BJ (cell line): ENCODE results near the gene FECH. TPM values are rescaled to one million over a fixed set of nuclear protein-coding genes. Genes with fewer than 3 reads are reported as not detected.

Source experiments
- CTCF ChIA-PET: fragments of 350-600 bp; formaldehyde crosslinking; extraction: SDS; loops from one replicate; lab custom pipeline; 2021; ENCODE audit warnings: antibody characterized with exemption, inconsistent platforms; lab: Yijun Ruan, JAX
- POLR2A ChIA-PET: fragments of 300-600 bp; sonication (Branson Sonifier 250); formaldehyde crosslinking; extraction: SDS; loops from one replicate; lab custom pipeline; 2021; ENCODE audit warnings: antibody characterized with exemption; lab: Charles Lee
- DNase-seq: peaks from one replicate; pipeline ENCODE4 v3.0.0-alpha.2; 2011; ENCODE audit warnings: low read depth
- H3K27me3 ChIP-seq: 2 replicates; pipeline ENCODE4 v1.6.0; 2011; ENCODE audit warnings: low read length; ENCODE audit not compliant: control insufficient read depth, insufficient read depth
- H3K36me3 ChIP-seq: 2 replicates; pipeline ENCODE4 v1.5.1; 2011; ENCODE audit warnings: low read length; ENCODE audit not compliant: control insufficient read depth, insufficient read depth
- H3K4me3 ChIP-seq: 2 replicates; pipeline ENCODE4 v1.5.1; 2011; ENCODE audit warnings: low read depth, mild to moderate bottlenecking, control low read depth, low read length
- CTCF ChIP-seq: IDR thresholded peaks from 2 replicates; pipeline ENCODE4 v1.5.1; 2011; ENCODE audit warnings: low read depth, mild to moderate bottlenecking, control low read depth, inconsistent platforms, low read length, moderate library complexity; ENCODE audit not compliant: insufficient read depth
- polyA minus RNA-seq: library from RNA; depleted of rRNA, polyadenylated mRNA; stranded (reverse); fragments of >200 nt; gene quantifications from 2 replicates; pipeline ENCODE4 v1.2.3, GENCODE V29; 2011; rRNA and poly(A)+ RNA removed
- polyA plus RNA-seq: library from polyadenylated mRNA; depleted of rRNA; stranded (reverse); fragments of >200 nt; gene quantifications from 2 replicates; pipeline ENCODE4 v1.2.3, GENCODE V29; 2011; rRNA removed

The FECH gene
- polyA plus RNA-seq (63.4 and 68.9 TPM in 2 replicates), polyA minus RNA-seq (18.8 and 28.9 TPM in 2 replicates)

GRCh38 chr18:57586251-57587049 lies at the start of gene FECH:
TSS of gene FECH (minus strand) at chr18:57586702. CDS start at chr18:57586620, 82 bp downstream.
- Histone ChIP-seq H3K36me3 (no peaks in the 10 kb centered on the region), H3K27me3 (no peaks in the 10 kb centered on the region), H3K4me3 (peak within 1 kb of the TSS; percentile 93)
- ChIA-PET POLR2A (interaction anchor here (0.7 kb wide), 1 partner anchor 1203 kb away, joined by 3 read pairs; no protein-coding TSS in a partner anchor), CTCF (interaction anchor here (0.7 kb wide), 1 partner anchor 25 kb away, joined by 3 read pairs; no protein-coding TSS in a partner anchor)
- TF ChIP-seq CTCF, result no peak
- DNase-seq, result peak; percentile 26

- no peak for DNase-seq
- Histone ChIP-seq H3K27me3 (no peaks in the 10 kb centered on the region), H3K4me3 (no peak overlapping the region), H3K36me3 (no peaks in the 10 kb centered on the region)
- ChIA-PET POLR2A (no interaction called here), CTCF (no interaction called here)
- TF ChIP-seq CTCF, result no peak
Observed at GRCh38 chr18:57635003-57635822, 48.7 kb upstream of the FECH start.

- no peaks in the 10 kb centered on the region for H3K27me3 ChIP-seq
- TF ChIP-seq CTCF, result no peak
- H3K4me3 ChIP-seq, result no peak overlapping the region
- DNase-seq, result no peak
- H3K36me3 ChIP-seq, result no peaks in the 10 kb centered on the region
- POLR2A ChIA-PET, result no interaction called here
- CTCF ChIA-PET, result interaction anchor here (1.0 to 1.6 kb wide), 3 partner anchors 8 to 327 kb away, joined by 3 read pairs; partner anchors contain the start of gene NARS1
Observed at GRCh38 chr18:57631697-57632096, 45.2 kb upstream of the FECH start.

GRCh38 chr18:57630754-57631595 lies 44.5 kb upstream of the FECH start:
- TF ChIP-seq CTCF, result no peak
- no peak for DNase-seq
- H3K36me3 ChIP-seq, result no peaks in the 10 kb centered on the region
- H3K4me3 ChIP-seq, result peak overlapping the region; percentile 56
- POLR2A ChIA-PET, result no interaction called here
- CTCF ChIA-PET, result interaction anchor here (0.6 to 1.6 kb wide), 13 partner anchors 9 to 864 kb away, joined by 3 to 7 read pairs (median 3); partner anchors contain the start of gene NARS1
- no peaks in the 10 kb centered on the region for H3K27me3 ChIP-seq
